IMR-90 (cell line): ENCODE measurements around the gene BCO2. TPM values are rescaled to one million over a fixed set of nuclear protein-coding genes. Genes with fewer than 3 reads are reported as not detected.
"Not testable (repeated sequence)": the region's sequence is repeated elsewhere in the genome, so short reads cannot be mapped to it uniquely, and the experiment has no call there.

ENCODE experiments used
- ATAC-seq: fragments of 200-7000 bp; cut with Tn5 transposase; 2 replicates; pipeline ENCODE4 v1.9.1; 2020; ENCODE audit warnings: low read depth, mild to moderate bottlenecking, moderate library complexity
- BruUV-seq: library from RNA; stranded (reverse); fragments of 400-500 nt; replicated peaks from 2 replicates; lab custom pipeline; 2021; lab: Mats Ljungman, UMichigan
- CTCF ChIA-PET: fragments of 300-600 bp; formaldehyde crosslinking; extraction: SDS; loops from one replicate; lab custom pipeline; 2021; ENCODE audit warnings: antibody characterized with exemption; lab: Yijun Ruan, JAX
- POLR2A ChIA-PET: fragments of 300-600 bp; sonication (Branson Sonifier 250); formaldehyde crosslinking; loops from one replicate; lab custom pipeline; 2022; ENCODE audit warnings: antibody characterized with exemption; ENCODE audit not compliant: unreplicated experiment; lab: Charles Lee
- DNase-seq: peaks from one replicate; pipeline ENCODE4 v3.0.0; 2013
- H2AFZ ChIP-seq: replicated peaks from 2 replicates; pipeline ENCODE3; 2013; ENCODE audit warnings: low read length, mild to moderate bottlenecking; ENCODE audit not compliant: poor library complexity
- H2AK5ac ChIP-seq: 2 replicates; pipeline ENCODE4 v1.6.1; 2013; ENCODE audit warnings: low read depth, low read length, inconsistent platforms
- H2AK9ac ChIP-seq: replicated peaks from 2 replicates; pipeline ENCODE3; 2013; ENCODE audit warnings: mild to moderate bottlenecking, low read depth, low read length, moderate library complexity; ENCODE audit not compliant: poor library complexity
- H2BK120ac ChIP-seq: 2 replicates; pipeline ENCODE4 v1.6.1; 2013; ENCODE audit warnings: low read depth, low read length, inconsistent platforms
- H2BK15ac ChIP-seq: 3 replicates; pipeline ENCODE4 v1.6.1; 2013; ENCODE audit warnings: low read depth, low read length, inconsistent platforms
- H2BK20ac ChIP-seq: 2 replicates; pipeline ENCODE4 v1.6.1; 2013; ENCODE audit warnings: low read depth, mild to moderate bottlenecking, inconsistent platforms, low read length, moderate library complexity
- H2BK5ac ChIP-seq: 2 replicates; pipeline ENCODE4 v1.6.1; 2013; ENCODE audit warnings: mild to moderate bottlenecking, low read depth, low read length, inconsistent platforms; ENCODE audit not compliant: poor library complexity, severe bottlenecking
- H3K14ac ChIP-seq: replicated peaks from 2 replicates; pipeline ENCODE4 v1.6.1; 2013; ENCODE audit warnings: low read depth, low read length, inconsistent platforms
- H3K18ac ChIP-seq: 2 replicates; pipeline ENCODE4 v1.6.1; 2013; ENCODE audit warnings: low read depth, low read length, control low read depth
- H3K23ac ChIP-seq: 2 replicates; pipeline ENCODE4 v1.6.1; 2013; ENCODE audit warnings: low read depth, low read length, inconsistent platforms
- H3K27ac ChIP-seq: 2 replicates; pipeline ENCODE4 v1.5.1; 2013; ENCODE audit warnings: mild to moderate bottlenecking, control low read depth, low read length; ENCODE audit not compliant: insufficient read depth
- H3K27me3 ChIP-seq: 2 replicates; pipeline ENCODE4 v1.6.1; 2013; ENCODE audit warnings: low read length; ENCODE audit not compliant: control insufficient read depth, insufficient read depth
- H3K36me3 ChIP-seq: 2 replicates; pipeline ENCODE4 v1.6.1; 2013; ENCODE audit warnings: low read length, mixed read lengths; ENCODE audit not compliant: control insufficient read depth, insufficient read depth
- H3K4ac ChIP-seq: 2 replicates; pipeline ENCODE4 v1.6.1; 2013; ENCODE audit warnings: low read depth, low read length, inconsistent platforms
- H3K4me1 ChIP-seq: 2 replicates; pipeline ENCODE4 v1.6.1; 2013; ENCODE audit warnings: low read length, mixed read lengths; ENCODE audit not compliant: control insufficient read depth, insufficient read depth
- H3K4me2 ChIP-seq: 2 replicates; pipeline ENCODE4 v1.6.1; 2013; ENCODE audit warnings: low read depth, mild to moderate bottlenecking, control low read depth, low read length, moderate library complexity
- H3K4me3 ChIP-seq: 2 replicates; pipeline ENCODE4 v1.5.1; 2013; ENCODE audit warnings: low read depth, mild to moderate bottlenecking, control low read depth, low read length, moderate library complexity; ENCODE audit not compliant: insufficient read depth
- H3K56ac ChIP-seq: 2 replicates; pipeline ENCODE4 v1.6.1; 2013; ENCODE audit warnings: low read length, inconsistent platforms; ENCODE audit not compliant: insufficient read depth; ENCODE audit errors: extremely low read depth
- H3K79me1 ChIP-seq, 2 experiments: 2 replicates each; pipeline ENCODE4 v1.6.1; 2013; ENCODE audit warnings: low read length in 2 of 2, inconsistent platforms in 1 of 2, low read depth in 1 of 2
- H3K9ac ChIP-seq: 2 replicates; pipeline ENCODE4 v1.6.1; 2013; ENCODE audit warnings: low read depth, low read length, control low read depth
- H3K9me1 ChIP-seq: 2 replicates; pipeline ENCODE4 v1.6.1; 2013; ENCODE audit warnings: low read length, inconsistent platforms; ENCODE audit not compliant: insufficient read depth
- H3K9me3 ChIP-seq: 2 replicates; pipeline ENCODE4 v1.6.1; 2013; ENCODE audit warnings: low read length; ENCODE audit not compliant: control insufficient read depth, insufficient read depth
- H4K20me1 ChIP-seq: 2 replicates; pipeline ENCODE4 v1.6.1; 2013; ENCODE audit warnings: low read length, inconsistent platforms; ENCODE audit not compliant: insufficient read depth
- H4K5ac ChIP-seq: 2 replicates; pipeline ENCODE4 v1.6.1; 2013; ENCODE audit warnings: mild to moderate bottlenecking, low read depth, low read length, control low read depth
- H4K8ac ChIP-seq, 2 experiments: 2 replicates each; pipeline ENCODE4 v1.6.1; 2013; ENCODE audit warnings: low read depth in 2 of 2, low read length in 2 of 2, control low read depth in 1 of 2, inconsistent platforms in 1 of 2
- H4K91ac ChIP-seq: 2 replicates; pipeline ENCODE4 v1.6.1; 2013; ENCODE audit warnings: low read depth, low read length, inconsistent platforms; ENCODE audit not compliant: insufficient read depth
- BHLHE40 ChIP-seq: fragments of 150-350 bp; IDR thresholded peaks from 2 replicates; pipeline ENCODE4 v1.6.1; 2016; ENCODE audit warnings: mild to moderate bottlenecking, low read depth, low read length
- CEBPB ChIP-seq: IDR thresholded peaks from 2 replicates; pipeline ENCODE4 v1.6.1; 2012; ENCODE audit warnings: low read depth, low read length, improper control_type of control experiment
- WGBS, 2 experiments: methylation state at CpG; one replicate each; pipeline versions ENCODE4 v1.1.5 to v1.1.7; 2013; ENCODE audit warnings: missing lambda C conversion rate in 2 of 2; ENCODE audit not compliant: insufficient read length in 1 of 2; ENCODE audit errors: extremely low coverage in 2 of 2; 5-methylcytosine and 5-hydroxymethylcytosine counted together
- dilution Hi-C: fragments of 300-500 bp; cut with HindIII; formaldehyde crosslinking; loops from one replicate; pipeline ENCODE4 v1.14.3; 2018; ENCODE audit warnings: low sequenced_read_pairs; ENCODE audit not compliant: unreplicated experiment
- in situ Hi-C: fragments of 300-500 bp; cut with MboI; formaldehyde crosslinking; loops from 3 replicates; pipeline ENCODE4 v1.14.3; 2019; ENCODE audit warnings: low sequenced_read_pairs, inconsistent platforms, mixed read lengths
- intact Hi-C: fragments of 100-400 bp; cut with micrococcal nuclease; formaldehyde crosslinking; loops from 2 replicates; pipeline ENCODE4 v1.10.0; 2022
- polyA plus RNA-seq, 3 experiments: library from polyadenylated mRNA; depleted of rRNA; stranded (reverse); fragments of >200 nt; gene quantifications; 2 replicates each; pipeline ENCODE4 v1.2.3, GENCODE V29; 2012; ENCODE audit warnings: low replicate concordance in 1 of 3
- total RNA-seq: library from RNA; depleted of rRNA; stranded (reverse); fragments of >200 nt; gene quantifications from 2 replicates; pipeline ENCODE4 v1.2.3, GENCODE V29; 2012

Gene BCO2
- total and polyA plus RNA-seq, 2 of the 4 experiments (the other 2 are of a cell fraction) = 0.18 to 0.68 TPM

DNA sequence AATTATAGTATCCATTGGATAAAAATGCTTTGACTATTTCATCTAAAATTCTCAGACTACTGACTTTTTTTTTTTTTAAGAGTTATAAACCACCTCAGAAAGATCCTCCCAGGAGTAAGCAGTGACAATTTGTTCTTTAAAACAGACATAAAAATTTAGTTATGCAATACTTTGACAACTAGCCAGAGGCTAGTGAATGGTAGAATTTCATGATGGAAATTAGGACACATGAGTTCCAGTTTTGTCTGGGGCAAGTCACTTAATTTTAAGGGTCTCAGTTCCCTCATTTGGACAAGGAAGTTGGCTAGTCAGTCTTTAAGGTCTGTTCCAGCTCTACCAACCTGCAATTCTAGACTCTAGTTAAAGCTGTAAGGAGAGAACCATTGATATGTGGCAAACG lies 14.3 kb upstream of the BCO2 start:
- no peak overlapping the region for H4K91ac ChIP-seq
- intact Hi-C loops = no loop called here
- H3K14ac ChIP-seq = no peak overlapping the region
- H4K20me1 ChIP-seq = no peaks in the 10 kb centered on the region; the same call in 1 of the 2 replicates
- H3K9me3 ChIP-seq = no peaks in the 10 kb centered on the region
- H3K79me1 ChIP-seq = no peaks in the 10 kb centered on the region
- dilution Hi-C loops = no loop called here
- no peak overlapping the region for H2BK5ac ChIP-seq
- no peak overlapping the region for H3K4ac ChIP-seq
- no CpG with 5 or more reads among the region's 1 CpG for WGBS, 2 experiments
- H3K23ac ChIP-seq = no peak overlapping the region
- no TSS peak for BruUV-seq
- peaks cover 6% of the 10 kb centered on the region; the same call in 1 of the 2 replicates for H3K9me1 ChIP-seq
- ATAC-seq = no peak
- ChIA-PET POLR2A (no interaction called here), CTCF (no interaction called here)
- H3K27me3 ChIP-seq = no peaks in the 10 kb centered on the region
- H3K9ac ChIP-seq = no peak overlapping the region
- no peak overlapping the region for H3K4me3 ChIP-seq
- no peak overlapping the region for H2BK20ac ChIP-seq
- H3K27ac ChIP-seq = no peak overlapping the region
- no peak overlapping the region for H2BK15ac ChIP-seq
- no peak overlapping the region for H3K4me2 ChIP-seq
- H4K5ac ChIP-seq = no peak overlapping the region
- in situ Hi-C loops = no loop called here
- H3K18ac ChIP-seq = no peak overlapping the region
- no peak overlapping the region for H2AK5ac ChIP-seq
- no peak overlapping the region for H2AK9ac ChIP-seq
- no peak for DNase-seq
- no peak overlapping the region for H3K56ac ChIP-seq
- H2AFZ ChIP-seq = no peak overlapping the region
- no peak overlapping the region for H2BK120ac ChIP-seq
- H3K36me3 ChIP-seq = no peaks in the 10 kb centered on the region
- H3K4me1 ChIP-seq = peaks cover 14% of the 10 kb centered on the region
- no peak overlapping the region for H4K8ac ChIP-seq
- TF ChIP-seq BHLHE40 = no peak
- TF ChIP-seq CEBPB = peak; percentile 54

DNA sequence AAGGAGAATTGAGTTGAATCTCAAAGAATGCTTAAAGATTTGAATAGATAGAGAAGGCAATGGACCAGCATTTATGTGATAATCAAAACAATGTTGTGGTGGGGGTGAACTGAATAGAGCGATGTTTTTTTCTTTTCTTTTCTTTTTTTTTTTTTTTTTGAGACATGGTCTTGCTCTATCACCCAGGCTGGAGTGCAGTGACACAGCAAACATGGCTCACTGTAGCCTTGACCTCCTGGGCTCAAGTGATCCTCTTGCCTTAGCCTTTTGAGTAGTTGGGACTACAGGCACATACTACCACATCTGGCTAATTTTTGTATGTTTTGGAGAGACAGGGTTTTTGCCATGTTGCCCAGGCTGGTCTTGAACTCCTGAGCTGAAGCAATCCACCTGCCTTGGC lies 13.1 kb upstream of the BCO2 start:
- H3K56ac ChIP-seq, H4K20me1 ChIP-seq, H3K14ac ChIP-seq, H3K18ac ChIP-seq, DNase-seq, H3K27ac ChIP-seq, H2BK120ac ChIP-seq, H3K79me1 ChIP-seq, ATAC-seq, H2AK5ac ChIP-seq, H4K8ac ChIP-seq, H3K4ac ChIP-seq, H3K4me3 ChIP-seq, H2BK15ac ChIP-seq, H3K27me3 ChIP-seq, H2BK5ac ChIP-seq, H2AFZ ChIP-seq, H2AK9ac ChIP-seq, H3K9ac ChIP-seq, POLR2A ChIA-PET, H4K5ac ChIP-seq, intact Hi-C loops, H4K91ac ChIP-seq, H3K4me2 ChIP-seq, in situ Hi-C loops, H3K23ac ChIP-seq, H3K36me3 ChIP-seq, BruUV-seq, dilution Hi-C loops, H3K9me1 ChIP-seq, H3K9me3 ChIP-seq: not testable (repeated sequence)
- no CpG with 5 or more reads among the region's 1 CpG for WGBS, 2 experiments
- peaks cover 10% of the 10 kb centered on the region for H3K4me1 ChIP-seq
- CTCF ChIA-PET = interaction anchor here (0.6 to 1.4 kb wide), 3 partner anchors 13 to 179 kb away, joined by 3 to 4 read pairs (median 3); partner anchors contain the start of gene BCO2
- peak overlapping the region; percentile 32; the same call in 1 of the 2 replicates for H2BK20ac ChIP-seq
